Left cardiac atrium (tissue), 4 donors: ENCODE data around the gene NT5C. TPM values are rescaled to one million over a fixed set of nuclear protein-coding genes. Genes with fewer than 3 reads are reported as not detected.
"Not testable (repeated sequence)": the region's sequence is repeated elsewhere in the genome, so short reads cannot be mapped to it uniquely, and the experiment has no call there.

Experiments used
- ATAC-seq, 2 donors: fragments of 200-7000 bp; cut with Tn5 transposase; one replicate each; pipeline ENCODE4 v1.9.1; 2020; ENCODE audit warnings: mild to moderate bottlenecking in 2 of 2, moderate library complexity in 2 of 2
- DNase-seq: peaks from one replicate; pipeline ENCODE4 v3.0.0-alpha.2; 2020
- intact Hi-C, 2 donors: fragments of 100-400 bp; cut with DNase I; formaldehyde crosslinking; loops; one replicate each; pipeline versions ENCODE4 v1.14.1 to v1.15.1; 2022 to 2023
- long read RNA-seq: library from polyadenylated mRNA; unstranded; transcript quantifications from one replicate; pipeline ENCODE4 v2.0.0, GENCODE V29; 2021
- total RNA-seq, 2 donors: library from RNA; stranded (reverse); fragmentation: NEBNext Ultra II Directional; extraction: Animal tissue kit (Norgen Biotek cat#: 25700); gene quantifications; one replicate each; pipeline ENCODE4 v1.2.1, GENCODE V29; 2021
- donor health status: DM: no; HTN: yes; CAD: no.
- donor health status: DM: no; HTN: yes; CAD: no; lungs with severe emphysema.
- donor health status: DM: yes; HTN: yes; CAD: no.
- donor health status: Dilated cardiomyopathy.

Gene NT5C
- 10 to 100 TPM; 27.2 to 28.4 TPM for total RNA-seq
- long read RNA-seq, partial matches to known transcripts, result 2 of 19 reads
- long read RNA-seq, other reads (novel, unspliced or antisense), result 5 of 19 reads

GRCh38 chr17:75131278-75132017, at the start of gene NT5C:
TSS of gene NT5C (minus strand) at chr17:75131742. CDS start at chr17:75131707, 35 bp downstream.
- DNase-seq (peak; percentile 87), ATAC-seq (peak; percentile 94 to 96)
- intact Hi-C loops, result no loop called here

DNA sequence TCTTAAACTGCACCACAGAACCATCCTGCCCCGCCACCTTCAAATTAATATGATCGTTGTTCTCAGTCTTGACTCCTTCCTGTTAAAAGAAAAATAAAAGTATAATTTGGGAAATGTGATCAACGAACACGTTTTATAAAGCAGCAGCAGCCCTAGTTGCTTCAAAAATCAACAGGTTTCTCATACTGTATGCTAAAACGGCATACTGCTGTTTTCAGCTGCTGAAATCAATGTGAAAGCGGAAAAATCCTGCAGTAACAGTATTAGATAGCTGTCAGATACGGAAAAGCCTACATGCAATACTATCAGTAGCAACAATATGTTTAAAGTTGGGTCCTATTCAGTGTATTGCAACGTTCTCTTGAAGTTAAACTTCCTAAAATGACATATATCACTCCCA, 49.6 kb upstream of the NT5C start:
- ATAC-seq (no peak), DNase-seq (no peak)
- intact Hi-C loops, result no loop called here

GRCh38 chr17:75178453-75178852, 46.9 kb upstream of the NT5C start:
- intact Hi-C loops, result loop anchor here (10.0 kb wide), 2 partner anchors 64 to 114 kb away; no protein-coding TSS in a partner anchor

GRCh38 chr17:75176625-75177024, 45.1 kb upstream of the NT5C start:
- DNase-seq (no peak), ATAC-seq (no peak)
- intact Hi-C loops, result loop anchor here (10.0 kb wide), 2 partner anchors 62 to 112 kb away; no protein-coding TSS in a partner anchor

More at GRCh38 chr17:75178453-75178852, 46.9 kb upstream of the NT5C start:
- DNase-seq (no peak), ATAC-seq (no peak)

DNA sequence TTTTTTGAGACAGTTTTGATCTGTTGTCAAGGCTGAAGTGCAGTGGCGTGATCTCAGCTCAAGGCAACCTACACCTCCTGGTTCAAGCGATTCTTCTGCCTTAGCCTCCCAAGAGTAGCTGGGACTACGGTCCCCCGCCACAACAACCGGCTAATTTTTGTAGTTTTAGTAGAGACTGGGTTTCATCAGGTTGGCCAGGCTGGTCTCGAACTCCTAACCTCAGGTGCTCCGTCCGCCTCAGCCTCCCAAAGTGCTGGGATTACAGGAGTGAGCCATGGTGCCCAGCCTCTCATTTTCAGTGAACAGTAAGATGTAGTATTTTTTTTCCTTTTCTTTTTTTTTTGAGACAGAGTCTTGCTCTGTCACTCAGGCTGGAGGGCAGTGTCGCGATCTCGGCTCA, 43.5 kb upstream of the NT5C start:
- ATAC-seq (no peak), DNase-seq (no peak)
- intact Hi-C loops, result loop anchor here (10.0 kb wide), 2 partner anchors 60 to 110 kb away; no protein-coding TSS in a partner anchor

DNA sequence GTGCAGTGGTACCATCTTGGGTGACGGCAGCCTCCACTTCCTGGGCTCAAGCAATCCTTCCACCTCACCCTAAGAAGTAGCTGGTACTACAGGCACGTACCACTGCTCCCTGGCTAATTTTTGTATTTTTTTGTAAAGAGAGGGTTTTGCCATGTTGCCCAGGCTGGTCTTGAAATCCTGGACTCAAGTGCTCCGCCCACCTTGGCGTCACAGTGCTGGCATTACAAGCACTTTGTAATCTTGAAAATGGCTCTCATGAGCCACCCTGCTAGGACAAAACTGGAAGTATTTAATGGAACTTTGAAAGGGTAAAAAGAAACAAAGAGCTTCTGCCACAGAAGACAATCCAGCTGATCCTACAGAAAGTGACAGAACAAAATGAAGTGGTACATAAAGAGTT, 42.0 kb upstream of the NT5C start:
- intact Hi-C loops, result loop anchor here (10.0 kb wide), 2 partner anchors 59 to 109 kb away; no protein-coding TSS in a partner anchor
- ATAC-seq, result no peak

DNA sequence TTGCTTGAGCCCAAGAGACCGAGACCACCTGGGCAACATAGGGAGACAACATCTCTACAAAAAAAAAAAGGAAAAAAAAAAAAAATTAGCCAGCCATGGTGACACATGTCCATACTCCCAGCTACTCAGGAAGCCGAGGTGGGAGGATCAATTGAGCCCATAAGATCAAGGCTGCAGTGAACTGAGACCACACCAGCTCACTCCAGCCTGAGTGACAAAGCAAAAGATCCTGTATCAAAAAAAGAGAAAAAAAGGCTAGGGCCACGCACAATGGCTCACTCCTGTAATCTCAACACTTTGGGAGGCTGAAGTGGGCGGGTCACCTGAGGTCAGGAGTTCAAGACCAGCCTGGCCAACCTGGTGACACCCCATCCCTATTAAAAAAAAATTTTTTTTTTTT, 37.5 kb upstream of the NT5C start:
- intact Hi-C loops, result no loop called here
- ATAC-seq (no peak), DNase-seq (no peak)

More for the DNA sequence above, 42.0 kb upstream of the NT5C start:
- DNase-seq, result no peak

GRCh38 chr17:75164606-75165005, 33.1 kb upstream of the NT5C start:
- intact Hi-C loops, DNase-seq: not testable (repeated sequence)

GRCh38 chr17:75163074-75163473, 31.5 kb upstream of the NT5C start:
- DNase-seq, result no peak
- intact Hi-C loops, result no loop called here
- ATAC-seq, result no peak

More at GRCh38 chr17:75164606-75165005, 33.1 kb upstream of the NT5C start:
- ATAC-seq, result not testable (repeated sequence)

DNA sequence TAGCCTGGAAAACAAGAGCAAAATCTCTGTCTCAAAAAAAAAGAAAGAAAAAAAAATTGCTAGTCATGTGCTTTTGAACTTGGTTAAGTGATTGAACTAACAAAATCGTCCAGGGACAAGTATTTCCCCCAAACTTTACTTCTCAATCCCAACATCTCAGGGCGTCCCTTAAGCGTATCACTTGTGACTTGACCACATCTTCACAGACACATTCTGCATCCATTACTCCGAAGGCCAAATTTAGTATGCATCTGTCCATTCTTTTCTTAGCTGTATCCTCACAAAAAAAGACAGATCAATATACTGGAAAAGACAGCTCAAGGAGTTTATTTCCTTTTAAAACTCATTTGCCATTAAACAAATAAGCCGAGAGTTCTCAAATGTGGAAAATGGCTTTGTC, 28.7 kb upstream of the NT5C start:
- ATAC-seq (no peak), DNase-seq (no peak)
- intact Hi-C loops, result no loop called here

DNA sequence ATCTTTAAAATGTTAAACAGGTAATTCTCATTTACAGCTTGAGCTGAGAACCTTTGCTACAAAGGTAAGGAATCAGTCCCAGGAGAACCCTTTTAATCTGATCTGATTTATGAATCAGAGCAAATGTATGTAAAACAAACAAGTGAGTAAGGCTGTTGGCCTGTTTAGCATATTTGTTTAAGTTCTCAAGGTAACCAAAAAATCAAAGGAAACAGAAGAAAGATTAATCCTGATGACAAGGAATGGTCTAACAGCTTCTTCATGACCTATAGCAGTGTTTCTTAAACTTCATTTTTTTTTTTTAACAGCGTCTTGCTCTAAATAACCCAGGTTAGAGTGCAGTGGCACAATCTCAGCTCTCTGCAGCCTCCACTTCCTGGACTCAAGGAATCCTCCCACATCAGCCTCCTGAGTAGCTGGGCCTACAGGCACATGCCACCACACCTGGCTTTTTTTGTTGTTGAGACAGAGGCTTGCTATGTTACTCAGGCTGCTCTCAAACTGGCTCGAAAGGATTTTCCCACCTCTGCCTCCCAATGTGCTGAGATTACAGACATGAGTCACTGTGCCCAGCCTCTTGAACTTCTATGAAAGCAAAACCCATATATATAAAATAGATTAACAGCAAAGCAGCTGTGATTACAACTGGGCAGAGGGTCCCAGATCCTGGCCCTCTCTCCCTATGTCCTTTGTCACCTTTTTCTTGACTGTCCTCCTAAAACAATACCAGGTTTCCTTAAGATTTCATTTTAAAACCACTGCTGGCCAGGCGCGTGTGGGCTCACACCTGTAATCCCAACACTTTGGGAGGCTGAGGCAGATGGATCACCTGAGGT, 27.9 kb upstream of the NT5C start:
- no peak for DNase-seq
- intact Hi-C loops, result no loop called here
- no peak for ATAC-seq

DNA sequence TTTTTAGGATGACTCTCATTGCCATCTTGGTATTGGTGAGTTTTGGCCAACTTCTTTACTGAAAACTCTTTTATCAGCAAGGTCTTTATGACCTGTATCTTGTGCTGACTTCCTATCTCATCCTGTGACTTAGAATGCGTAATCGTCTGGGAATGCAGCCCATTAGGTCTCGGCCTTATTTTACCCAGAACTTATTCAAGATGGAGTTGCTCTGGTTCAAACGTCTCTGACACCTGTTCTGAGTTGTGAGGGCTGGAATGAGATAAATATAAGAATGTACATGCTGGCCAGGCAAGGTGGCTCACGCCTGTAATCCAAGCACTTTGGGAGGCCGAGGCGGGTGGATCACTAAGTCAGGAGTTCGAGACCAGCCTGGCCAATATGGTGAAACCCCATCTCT, 26.9 kb upstream of the NT5C start:
- not testable (repeated sequence) for DNase-seq, ATAC-seq

GRCh38 chr17:75155191-75155601, 23.7 kb upstream of the NT5C start:
- no peak for ATAC-seq
- no peak for DNase-seq
- intact Hi-C loops, result no loop called here

More for the DNA sequence above, 26.9 kb upstream of the NT5C start:
- intact Hi-C loops, result not testable (repeated sequence)

- intact Hi-C loops, result no loop called here
- DNase-seq (peak; percentile 99), ATAC-seq (peak; percentile 100)
Observed at GRCh38 chr17:75154195-75155106, 22.9 kb upstream of the NT5C start, which contains the start of gene JPT1. TSS of gene JPT1 (minus strand) at chr17:75154512. CDS start at chr17:75154397, 115 bp downstream.

DNA sequence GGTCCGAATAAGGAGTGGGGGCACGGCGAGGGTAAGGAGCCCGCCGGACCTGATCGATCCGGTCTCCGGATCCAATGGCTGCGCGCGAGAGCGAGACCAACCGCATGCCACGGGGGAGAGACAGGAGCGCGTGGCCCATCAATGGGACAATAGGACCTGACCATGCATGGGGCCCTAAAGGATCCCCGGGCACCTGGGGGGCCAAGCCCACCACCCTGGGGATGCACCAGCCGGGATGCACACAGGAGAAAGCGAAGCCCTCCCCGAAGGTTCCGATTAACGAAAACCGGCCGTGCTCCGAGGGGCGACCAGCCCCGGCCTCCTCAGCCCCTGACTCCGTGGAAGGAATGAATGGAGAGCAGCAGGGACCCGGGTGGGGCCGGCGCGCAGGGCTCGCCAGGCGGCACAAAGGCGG, 22.2 kb upstream of the NT5C start:
- intact Hi-C loops, result no loop called here
- no peak for DNase-seq
- ATAC-seq, result no peak

GRCh38 chr17:75152922-75153779, 21.6 kb upstream of the NT5C start:
- DNase-seq, result no peak
- intact Hi-C loops, result no loop called here
- peak in 1 of 2 donors; percentile 16 for ATAC-seq

GRCh38 chr17:75152523-75152921, 21.0 kb upstream of the NT5C start:
- no peak for ATAC-seq
- DNase-seq, result no peak
- intact Hi-C loops, result no loop called here

GRCh38 chr17:75151930-75152329, 20.4 kb upstream of the NT5C start:
- no peak for ATAC-seq
- intact Hi-C loops, result no loop called here
- no peak for DNase-seq
